ENCODE results near the gene EDN2.
A peak's percentile ranks its signal among the peaks of the same experiment; 100 is the strongest.

Gene EDN2

DNA sequence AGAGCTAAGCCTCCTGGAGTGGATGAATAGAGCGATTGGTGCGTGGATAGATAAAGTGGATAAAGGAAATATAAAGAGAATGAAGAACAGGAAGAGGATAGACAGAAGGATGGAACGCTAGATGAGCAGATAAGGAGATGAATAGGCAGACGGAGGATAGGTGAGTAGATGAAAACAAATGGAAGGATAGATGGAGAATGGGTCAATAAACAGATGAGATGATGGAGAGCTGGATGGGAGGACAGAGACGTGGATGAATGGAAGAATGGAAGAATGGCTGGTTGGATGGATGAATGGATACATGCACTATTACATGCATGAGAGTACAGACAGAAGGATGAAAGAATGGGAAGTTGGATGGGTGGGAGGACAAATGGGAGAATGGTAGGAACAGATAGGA is 35.2 kb upstream of the EDN2 start:
- Histone ChIP-seq H3K27ac (no peak overlapping the region), H3K9me3 (no peaks in the 10 kb centered on the region), H3K36me3 (no peaks in the 10 kb centered on the region), H3K4me3 (ENCODE audit: low read depth in 1 of 2, low read length in 1 of 2) (no peak overlapping the region), H3K27me3 (peaks cover 11% of the 10 kb centered on the region), H3K4me1 (ENCODE audit: control insufficient read depth in 1 of 2, insufficient read depth in 1 of 2, low read depth in 1 of 2, low read length in 1 of 2) (peaks cover 18 to 19% of the 10 kb centered on the region in 2 experiments)
- no peak for TF ChIP-seq CTCF (IDR thresholded peaks at IDR 0.05)

DNA sequence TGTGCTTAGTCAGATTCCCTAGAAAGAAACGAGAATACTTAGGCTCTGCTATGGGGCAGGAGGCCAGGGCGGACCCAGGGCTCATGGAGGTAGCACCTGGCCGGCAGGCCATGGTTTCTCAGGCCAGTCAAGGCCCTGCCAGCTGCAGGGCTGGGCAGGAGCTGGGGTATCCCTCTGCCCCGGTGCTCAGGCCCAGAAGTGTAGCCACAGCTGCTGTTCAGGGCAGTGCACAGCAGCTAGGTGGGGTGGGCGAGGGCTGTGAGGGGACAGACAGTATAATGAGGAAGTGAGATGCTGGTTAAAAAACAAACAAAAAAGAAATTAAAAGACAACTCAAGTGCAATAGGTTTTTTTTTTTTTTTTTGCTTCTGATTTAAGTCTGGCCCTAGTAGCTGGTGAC is 34.0 kb upstream of the EDN2 start:
- Histone ChIP-seq H3K4me3 (ENCODE audit: low read depth in 1 of 2, low read length in 1 of 2) (no peak overlapping the region), H3K36me3 (no peaks in the 10 kb centered on the region), H3K27ac (no peak overlapping the region), H3K27me3 (peaks cover 11% of the 10 kb centered on the region), H3K4me1 (ENCODE audit: control insufficient read depth in 1 of 2, insufficient read depth in 1 of 2, low read depth in 1 of 2, low read length in 1 of 2) (peaks cover 18 to 19% of the 10 kb centered on the region in 2 experiments), H3K9me3 (no peaks in the 10 kb centered on the region)
- TF ChIP-seq CTCF (IDR thresholded peaks at IDR 0.05): no peak

- no peak overlapping the region for H3K4me3 ChIP-seq (ENCODE audit: low read depth in 1 of 2, low read length in 1 of 2)
- no peaks in the 10 kb centered on the region for H3K9me3 ChIP-seq
- peaks cover 18 to 19% of the 10 kb centered on the region in 2 experiments for H3K4me1 ChIP-seq (ENCODE audit: control insufficient read depth in 1 of 2, insufficient read depth in 1 of 2, low read depth in 1 of 2, low read length in 1 of 2)
- H3K27ac ChIP-seq: no peak overlapping the region
- H3K27me3 ChIP-seq: peaks cover 11% of the 10 kb centered on the region
- no peaks in the 10 kb centered on the region for H3K36me3 ChIP-seq
- no peak for TF ChIP-seq CTCF (IDR thresholded peaks at IDR 0.05)
Observed at GRCh38 chr1:41517062-41517438, 32.6 kb upstream of the EDN2 start.

DNA sequence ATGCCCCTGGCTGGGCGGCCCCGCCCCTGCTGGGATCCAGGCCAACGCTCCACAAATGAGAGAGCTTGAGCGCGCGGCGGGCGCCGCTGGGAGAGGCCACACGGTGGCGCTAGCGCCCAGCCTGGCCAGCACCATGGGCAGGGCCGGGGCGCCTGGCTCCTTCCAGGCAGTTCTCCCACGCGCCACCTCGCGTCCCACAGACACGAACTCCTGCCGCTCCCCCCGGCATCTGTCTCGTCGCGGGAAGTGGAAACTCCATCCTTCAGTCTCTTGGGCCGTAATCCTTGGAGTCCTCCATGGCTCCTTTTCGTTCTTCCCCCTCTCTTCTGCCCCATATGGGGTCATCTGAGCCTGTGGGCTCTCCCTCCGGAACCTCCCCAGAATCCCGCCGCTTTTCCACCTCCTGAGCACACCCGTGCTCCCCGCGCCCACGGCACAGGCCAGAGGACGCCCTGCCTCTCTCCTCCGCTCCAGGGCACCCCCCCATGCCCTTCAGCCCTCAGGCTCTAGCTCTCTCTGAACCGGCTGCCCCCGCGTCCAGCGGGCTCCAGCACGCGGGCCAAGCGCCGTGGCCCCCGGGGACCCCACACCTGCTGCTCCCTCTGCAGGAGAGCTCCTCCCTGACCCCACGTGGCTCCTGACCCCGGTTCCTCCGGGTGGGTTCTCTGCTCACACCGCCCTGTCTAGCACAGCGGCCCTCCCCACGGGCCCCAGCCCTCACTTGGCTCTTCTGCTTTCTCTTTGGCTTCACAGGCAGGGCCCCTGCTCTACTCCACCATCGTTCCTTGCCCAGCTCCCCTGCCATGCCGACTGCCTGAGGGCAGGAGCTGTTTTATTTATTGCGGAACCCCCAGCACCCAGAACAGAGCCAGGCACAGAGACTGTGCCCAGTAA is 31.9 kb upstream of the EDN2 start:
- Histone ChIP-seq H3K4me3 (ENCODE audit: low read depth in 1 of 2, low read length in 1 of 2) (peak overlapping the region; percentile 15 to 28), H3K27ac (no peak overlapping the region)

GRCh38 chr1:41515778-41516167 is 31.3 kb upstream of the EDN2 start:
- no peaks in the 10 kb centered on the region for H3K36me3 ChIP-seq
- H3K9me3 ChIP-seq: no peaks in the 10 kb centered on the region
- H3K27ac ChIP-seq: no peak overlapping the region
- no peak overlapping the region for H3K4me3 ChIP-seq (ENCODE audit: low read depth in 1 of 2, low read length in 1 of 2)
- H3K27me3 ChIP-seq: peaks cover 11% of the 10 kb centered on the region
- TF ChIP-seq CTCF (IDR thresholded peaks at IDR 0.05): no peak
- H3K4me1 ChIP-seq (ENCODE audit: control insufficient read depth in 1 of 2, insufficient read depth in 1 of 2, low read depth in 1 of 2, low read length in 1 of 2): peaks cover 9 to 11% of the 10 kb centered on the region in 2 experiments

More for the DNA sequence above, 31.9 kb upstream of the EDN2 start:
- Histone ChIP-seq H3K9me3 (no peaks in the 10 kb centered on the region), H3K27me3 (peaks cover 11% of the 10 kb centered on the region), H3K4me1 (ENCODE audit: control insufficient read depth in 1 of 2, insufficient read depth in 1 of 2, low read depth in 1 of 2, low read length in 1 of 2) (peaks cover 16 to 18% of the 10 kb centered on the region in 2 experiments), H3K36me3 (no peaks in the 10 kb centered on the region)
- peak; percentile 54 for TF ChIP-seq CTCF (IDR thresholded peaks at IDR 0.05)
